GM21723 (cell line): Measurements from ENCODE around the gene VTI1A.
"Not testable (repeated sequence)": the region's sequence is repeated elsewhere in the genome, so short reads cannot be mapped to it uniquely, and the experiment has no call there.

Experiments
- ATAC-seq: cut with Tn5 transposase; IDR thresholded peaks from one replicate; pipeline ENCODE4 v1.9.1; 2021; ENCODE audit warnings: mild to moderate bottlenecking, moderate library complexity; ENCODE audit not compliant: unreplicated experiment

The VTI1A gene

DNA sequence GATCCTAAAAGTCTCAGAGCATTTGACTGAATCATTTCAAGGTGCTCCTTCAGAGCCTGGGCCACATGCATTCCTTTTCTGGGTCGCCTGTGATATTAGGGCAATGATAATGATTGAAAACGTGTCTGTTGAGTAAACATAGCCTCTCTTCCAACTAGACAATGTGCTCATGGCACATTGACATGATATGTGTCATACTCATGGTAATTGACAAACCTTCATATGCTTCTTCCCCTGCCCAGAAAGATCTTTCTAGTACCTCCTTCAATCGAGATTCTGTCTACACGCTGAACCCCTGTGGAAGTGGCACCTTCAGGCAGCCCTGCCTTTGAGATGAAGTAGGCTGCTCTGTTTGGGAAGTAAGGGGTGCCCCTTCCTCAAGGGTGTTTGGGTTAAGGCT lies 404.2 kb downstream of the VTI1A start:
- no peak for ATAC-seq

DNA sequence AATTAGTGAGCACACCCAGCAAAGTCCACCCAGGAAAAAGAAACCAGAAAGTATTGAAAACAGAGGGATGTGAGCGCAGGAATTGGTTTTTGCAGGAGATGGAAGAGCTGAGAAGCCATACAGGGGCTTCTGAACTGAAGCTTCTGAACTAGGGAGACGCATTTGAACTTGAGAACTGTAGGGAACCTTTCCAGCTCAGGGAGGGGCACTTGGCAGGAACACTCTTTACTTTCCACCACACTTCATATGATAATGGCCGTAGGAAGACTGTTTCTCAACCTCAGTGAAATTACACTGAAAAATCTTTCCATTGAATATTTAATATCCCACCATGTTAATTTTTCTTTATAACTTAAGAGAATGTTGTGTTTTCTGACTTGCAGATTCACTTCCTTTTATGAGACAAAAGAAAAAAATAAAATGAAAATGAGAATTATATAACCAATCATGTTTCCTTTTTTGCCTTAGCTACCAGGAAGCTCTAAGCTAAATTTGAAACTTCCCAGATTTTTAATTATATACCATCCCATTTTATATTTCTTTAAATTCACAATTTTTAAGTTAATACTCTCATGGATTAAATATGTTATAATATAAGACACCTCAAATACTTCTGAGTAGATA lies 404.7 kb downstream of the VTI1A start:
- ATAC-seq: no peak

- ATAC-seq: no peak
Measured at GRCh38 chr10:112852306-112852705, 405.3 kb downstream of the VTI1A start.

- no peak for ATAC-seq
Measured at GRCh38 chr10:112855134-112855533, 408.1 kb downstream of the VTI1A start.

DNA sequence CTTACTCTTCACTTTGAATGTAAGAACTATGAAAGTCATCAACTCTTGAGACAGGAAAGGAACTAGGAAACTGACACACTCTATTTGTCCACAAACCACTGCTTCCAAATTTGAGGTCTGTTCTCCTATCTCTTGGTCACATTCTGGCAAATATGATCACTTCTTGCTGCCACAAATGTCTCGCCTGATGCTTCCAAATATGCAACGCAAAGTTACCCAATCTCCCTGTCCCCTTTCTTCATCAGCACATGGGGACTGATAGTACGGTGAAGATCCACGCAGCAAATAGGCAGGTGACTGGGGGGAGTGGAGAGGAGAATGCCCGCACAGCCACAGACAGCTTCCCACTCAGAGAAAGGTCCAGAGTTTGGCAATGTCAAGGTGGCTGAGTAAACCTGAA lies 410.5 kb downstream of the VTI1A start:
- ATAC-seq: no peak

GRCh38 chr10:112858986-112859651 lies 412.1 kb downstream of the VTI1A start:
- ATAC-seq: no peak

GRCh38 chr10:112859793-112860192 lies 412.8 kb downstream of the VTI1A start:
- ATAC-seq: no peak

DNA sequence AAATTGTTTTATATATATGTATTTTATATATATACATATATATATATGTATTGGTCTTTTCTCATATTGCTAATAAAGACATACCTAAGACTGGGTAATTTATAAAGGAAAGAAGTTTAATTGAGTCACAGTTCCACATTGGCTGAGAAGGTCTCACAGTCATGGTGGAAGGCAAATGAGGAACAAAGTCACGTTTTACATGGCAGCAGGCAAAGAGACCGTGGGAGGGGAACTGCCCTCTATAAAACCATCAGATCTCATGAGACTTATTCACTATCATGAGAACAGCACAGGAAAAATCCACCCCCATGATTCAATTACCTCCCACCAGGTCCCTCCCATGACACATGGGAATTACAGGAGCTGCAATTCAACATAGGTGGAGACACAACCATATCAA lies 416.4 kb downstream of the VTI1A start:
- not testable (repeated sequence) for ATAC-seq
